Measurements from ENCODE around the gene VPS35.

- no peak for TF ChIP-seq POLR2A (IDR thresholded peaks at IDR 0.05)
- no peak for TF ChIP-seq CTCF (IDR thresholded peaks at IDR 0.05)
Measured at GRCh38 chr16:46606231-46606630, 82.7 kb downstream of the VPS35 start.
